GM23338 (cell line): ENCODE measurements around the gene BDP1. TPM values are rescaled to one million over a fixed set of nuclear protein-coding genes. Genes with fewer than 3 reads are reported as not detected.

ENCODE experiments used
- ATAC-seq: fragments of 200-7000 bp; cut with Tn5 transposase; 3 replicates; pipeline ENCODE4 v1.9.1; 2020
- DNase-seq: peaks from one replicate; pipeline ENCODE4 v3.0.0-alpha.2; 2015; ENCODE audit warnings: low spot score
- H2AFZ ChIP-seq: fragments of 200-600 bp; sonication (generic); 2 replicates; pipeline ENCODE4 v1.8.0; 2016; ENCODE audit warnings: antibody characterized with exemption, mild to moderate bottlenecking, moderate library complexity
- H3F3A ChIP-seq: fragments of 200-600 bp; sonication (generic); replicated peaks from 2 replicates; pipeline ENCODE4 v1.8.0; 2017; ENCODE audit warnings: antibody characterized with exemption, mixed run types, low read depth
- H3K27ac ChIP-seq: fragments of 200-600 bp; sonication (generic); 2 replicates; pipeline ENCODE4 v1.6.1; 2016; ENCODE audit warnings: low read depth
- H3K27me3 ChIP-seq: fragments of 200-600 bp; sonication (generic); 2 replicates; pipeline ENCODE4 v1.8.0; 2016; ENCODE audit warnings: mild to moderate bottlenecking, mixed run types, moderate library complexity; ENCODE audit not compliant: insufficient read depth
- H3K36me3 ChIP-seq: fragments of 200-600 bp; sonication (generic); 2 replicates; pipeline ENCODE4 v1.8.0; 2016; ENCODE audit warnings: mild to moderate bottlenecking; ENCODE audit not compliant: insufficient read depth
- H3K4me1 ChIP-seq: fragments of 200-600 bp; sonication (generic); 2 replicates; pipeline ENCODE4 v1.8.0; 2016; ENCODE audit warnings: mild to moderate bottlenecking, moderate library complexity; ENCODE audit not compliant: insufficient read depth
- H3K4me2 ChIP-seq: fragments of 200-600 bp; sonication (generic); 2 replicates; pipeline ENCODE4 v1.7.1; 2017; ENCODE audit warnings: mixed run types
- H3K4me3 ChIP-seq: fragments of 200-600 bp; sonication (generic); 2 replicates; pipeline ENCODE4 v1.6.1; 2016; ENCODE audit warnings: mixed run types
- H3K79me2 ChIP-seq: fragments of 200-600 bp; sonication (generic); replicated peaks from 2 replicates; pipeline ENCODE4 v1.8.0; 2017; ENCODE audit warnings: mild to moderate bottlenecking; ENCODE audit not compliant: insufficient read depth
- H3K9me2 ChIP-seq: fragments of 200-600 bp; sonication (generic); 2 replicates; pipeline ENCODE4 v1.8.0; 2017; ENCODE audit not compliant: insufficient read depth
- H4K20me1 ChIP-seq: fragments of 200-600 bp; sonication (generic); replicated peaks from 2 replicates; pipeline ENCODE4 v1.8.0; 2017; ENCODE audit warnings: mild to moderate bottlenecking; ENCODE audit not compliant: insufficient read depth
- H3K27ac Mint-ChIP-seq: 2 replicates; pipeline ENCODE4 v1.8.0; 2020; ENCODE audit warnings: inconsistent platforms, mild to moderate bottlenecking, moderate library complexity, mixed read lengths
- H3K27me3 Mint-ChIP-seq: 3 replicates; pipeline ENCODE4 v1.8.0; 2022; ENCODE audit warnings: low read depth, mild to moderate bottlenecking, moderate library complexity, mixed read lengths, inconsistent platforms; ENCODE audit not compliant: insufficient read depth, poor library complexity
- H3K36me3 Mint-ChIP-seq: 3 replicates; pipeline ENCODE4 v1.8.0; 2021; ENCODE audit warnings: low read depth, mild to moderate bottlenecking, inconsistent platforms, moderate library complexity, mixed read lengths
- H3K4me1 Mint-ChIP-seq: 3 replicates; pipeline ENCODE4 v1.8.0; 2020; ENCODE audit warnings: mild to moderate bottlenecking, inconsistent platforms, mixed read lengths
- H3K4me3 Mint-ChIP-seq: 3 replicates; pipeline ENCODE4 v1.8.0; 2021; ENCODE audit warnings: moderate library complexity, mild to moderate bottlenecking, inconsistent platforms, mixed read lengths
- H3K9me3 Mint-ChIP-seq: 3 replicates; pipeline ENCODE4 v1.8.0; 2020; ENCODE audit warnings: moderate library complexity, mild to moderate bottlenecking, inconsistent platforms, mixed read lengths
- CREB1 ChIP-seq: fragments of 250-450 bp; sonication (Bioruptor Pico); IDR thresholded peaks from 2 replicates; pipeline ENCODE4 v1.5.0; 2020; ENCODE audit warnings: low read depth, mild to moderate bottlenecking, moderate library complexity
- CTCF ChIP-seq, 2 experiments: fragments of 200-600 bp in 1 of 2; sonication (generic) in 1 of 2; conservative IDR thresholded peaks; 2 replicates each; pipeline versions ENCODE4 v1.5.1 to v1.6.1; 2016 to 2017; ENCODE audit warnings: antibody characterized with exemption in 2 of 2, low read depth in 2 of 2, mild to moderate bottlenecking in 2 of 2, moderate library complexity in 1 of 2
- ETS1 ChIP-seq: IDR thresholded peaks from 2 replicates; pipeline ENCODE4 v1.6.1; 2016; ENCODE audit warnings: antibody characterized with exemption
- EZH2 ChIP-seq: fragments of 200-600 bp; sonication (generic); IDR thresholded peaks from one replicate; pipeline ENCODE4 v1.8.0; 2017; ENCODE audit warnings: antibody characterized with exemption, mild to moderate bottlenecking, low read depth; ENCODE audit not compliant: unreplicated experiment
- EZH2phosphoT487 ChIP-seq: fragments of 200-600 bp; sonication (generic); IDR thresholded peaks from one replicate; pipeline ENCODE4 v1.8.1; 2018; ENCODE audit warnings: antibody characterized with exemption; ENCODE audit not compliant: unreplicated experiment
- JUNB ChIP-seq: IDR thresholded peaks from one replicate; pipeline ENCODE4 v1.6.1; 2016; ENCODE audit warnings: antibody characterized with exemption; ENCODE audit not compliant: unreplicated experiment
- NANOG ChIP-seq: IDR thresholded peaks from 2 replicates; pipeline ENCODE4 v1.6.1; 2016; ENCODE audit warnings: antibody characterized with exemption, borderline replicate concordance
- POLR2AphosphoS5 ChIP-seq: IDR thresholded peaks from 2 replicates; pipeline ENCODE4 v1.6.1; 2016; ENCODE audit warnings: antibody characterized with exemption, low read depth
- ZNF114 ChIP-seq: fragments of 250-450 bp; sonication (Bioruptor Pico); IDR thresholded peaks from 2 replicates; pipeline ENCODE4 v1.5.0; 2020; ENCODE audit warnings: mild to moderate bottlenecking, moderate library complexity
- ZNF331 ChIP-seq: fragments of 250-450 bp; sonication (Bioruptor Pico); IDR thresholded peaks from 2 replicates; pipeline ENCODE4 v1.5.0; 2020; ENCODE audit warnings: low read depth, mild to moderate bottlenecking, moderate library complexity
- ZNF462 ChIP-seq: fragments of 250-450 bp; sonication (Bioruptor Pico); IDR thresholded peaks from 2 replicates; pipeline ENCODE4 v1.5.0; 2020; ENCODE audit warnings: mild to moderate bottlenecking, moderate library complexity
- polyA plus RNA-seq: library from polyadenylated mRNA; unstranded; fragments of >200 nt; fragmentation: Nextera tagmentation; extraction: Ambion mirVana; gene quantifications from 2 replicates; pipeline ENCODE4 v1.2.1, GENCODE V29; 2016
- total RNA-seq: library from RNA; depleted of rRNA; stranded (reverse); fragments of >200 nt; shearing (Covaris generic); gene quantifications from 2 replicates; pipeline ENCODE4 v1.2.3, GENCODE V29; 2014

Gene BDP1
- total and polyA plus RNA-seq, 2 experiments from 2014 or later: 41.8 to 54.4 TPM

- Mint-ChIP-seq H3K27me3 (peaks cover 6% of the 10 kb centered on the region), H3K4me1 (no peaks in the 10 kb centered on the region), H3K9me3 (no peaks in the 10 kb centered on the region), H3K4me3 (no peak overlapping the region), H3K36me3 (peaks cover 55% of the 10 kb centered on the region), H3K27ac (no peak overlapping the region)
- TF ChIP-seq ZNF331: no peak
- TF ChIP-seq EZH2phosphoT487: no peak
- TF ChIP-seq ETS1: no peak
- TF ChIP-seq ZNF114 (CRISPR knock-in tag): no peak
- no peak for TF ChIP-seq NANOG
- ATAC-seq (no peak), DNase-seq (no peak)
- Histone ChIP-seq H3K27ac (no peak overlapping the region), H3K79me2 (peaks cover 34% of the 10 kb centered on the region), H3K4me1 (no peaks in the 10 kb centered on the region), H3K4me3 (no peak overlapping the region), H3K9me2 (no peaks in the 10 kb centered on the region), H3K27me3 (no peaks in the 10 kb centered on the region), H2AFZ (no peak overlapping the region), H3F3A (0 out of 2 replicates have a peak, but pooled peaks cover 3% of the 10 kb centered on the region), H4K20me1 (peaks cover 5% of the 10 kb centered on the region; the same call in 1 of the 2 replicates), H3K36me3 (peaks cover 13% of the 10 kb centered on the region; the same call in 1 of the 2 replicates), H3K4me2 (no peak overlapping the region)
Observed at GRCh38 chr5:71596169-71596568, 140.7 kb downstream of the BDP1 start.

GRCh38 chr5:71597001-71597400 lies 141.6 kb downstream of the BDP1 start:
- H3K4me3 Mint-ChIP-seq: no peak overlapping the region
- no peaks in the 10 kb centered on the region for H3K4me1 Mint-ChIP-seq
- Histone ChIP-seq H3K4me3 (no peak overlapping the region), H3F3A (0 out of 2 replicates have a peak, but pooled peaks cover 3% of the 10 kb centered on the region), H3K79me2 (peaks cover 30% of the 10 kb centered on the region), H3K9me2 (no peaks in the 10 kb centered on the region), H3K27me3 (no peaks in the 10 kb centered on the region), H3K4me1 (no peaks in the 10 kb centered on the region), H3K4me2 (no peak overlapping the region), H3K36me3 (peaks cover 18% of the 10 kb centered on the region), H3K27ac (no peak overlapping the region), H2AFZ (no peak overlapping the region), H4K20me1 (peaks cover 5% of the 10 kb centered on the region; the same call in 1 of the 2 replicates)
- no peak for DNase-seq
- no peak for ATAC-seq
- H3K27ac Mint-ChIP-seq: no peak overlapping the region
- H3K27me3 Mint-ChIP-seq: peaks cover 6% of the 10 kb centered on the region
- H3K36me3 Mint-ChIP-seq: peaks cover 63% of the 10 kb centered on the region
- H3K9me3 Mint-ChIP-seq: no peaks in the 10 kb centered on the region
- TF ChIP-seq ETS1 (no peak), NANOG (no peak), ZNF114 (CRISPR knock-in tag) (no peak), ZNF462 (no peak), CTCF (conservative IDR thresholded peaks at IDR 0.05; ENCODE audit: low read depth in 2 of 2) (no peak), EZH2 (no peak), EZH2phosphoT487 (no peak), CREB1 (CRISPR knock-in tag) (no peak), JUNB (no peak), POLR2AphosphoS5 (no peak)
